Smooth muscle cell of the umbilical artery (primary cell): Measurements from ENCODE around the gene KANSL1L. TPM values are rescaled to one million over a fixed set of nuclear protein-coding genes. Genes with fewer than 3 reads are reported as not detected.

Experiments used
- total RNA-seq: library from RNA; depleted of rRNA; stranded (reverse); fragments of >200 nt; gene quantifications from 2 replicates; pipeline ENCODE4 v1.2.3, GENCODE V29; 2014

KANSL1L gene, protein sequence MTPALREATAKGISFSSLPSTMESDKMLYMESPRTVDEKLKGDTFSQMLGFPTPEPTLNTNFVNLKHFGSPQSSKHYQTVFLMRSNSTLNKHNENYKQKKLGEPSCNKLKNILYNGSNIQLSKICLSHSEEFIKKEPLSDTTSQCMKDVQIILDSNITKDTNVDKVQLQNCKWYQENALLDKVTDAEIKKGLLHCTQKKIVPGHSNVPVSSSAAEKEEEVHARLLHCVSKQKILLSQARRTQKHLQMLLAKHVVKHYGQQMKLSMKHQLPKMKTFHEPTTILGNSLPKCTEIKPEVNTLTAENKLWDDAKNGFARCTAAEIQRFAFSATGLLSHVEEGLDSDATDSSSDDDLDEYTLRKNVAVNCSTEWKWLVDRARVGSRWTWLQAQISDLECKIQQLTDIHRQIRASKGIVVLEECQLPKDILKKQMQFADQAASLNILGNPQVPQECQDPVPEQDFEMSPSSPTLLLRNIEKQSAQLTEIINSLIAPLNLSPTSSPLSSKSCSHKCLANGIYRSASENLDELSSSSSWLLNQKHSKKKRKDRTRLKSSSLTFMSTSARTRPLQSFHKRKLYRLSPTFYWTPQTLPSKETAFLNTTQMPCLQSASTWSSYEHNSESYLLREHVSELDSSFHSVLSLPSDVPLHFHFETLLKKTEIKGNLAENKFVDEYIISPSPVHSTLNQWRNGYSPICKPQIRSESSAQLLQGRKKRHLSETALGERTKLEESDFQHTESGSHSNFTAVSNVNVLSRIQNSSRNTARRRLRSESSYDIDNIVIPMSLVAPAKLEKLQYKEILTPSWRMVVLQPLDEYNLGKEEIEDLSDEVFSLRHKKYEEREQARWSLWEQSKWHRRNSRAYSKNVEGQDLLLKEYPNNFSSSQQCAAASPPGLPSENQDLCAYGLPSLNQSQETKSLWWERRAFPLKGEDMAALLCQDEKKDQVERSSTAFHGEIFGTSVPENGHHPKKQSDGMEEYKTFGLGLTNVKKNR
- 17.3 and 27.6 TPM in 2 replicates for total RNA-seq

GRCh38 chr2:210171309-210172218 lies at the start of gene KANSL1L:
TSS of gene KANSL1L (minus strand) at chr2:210171409. CDS start at chr2:210154582, 16,827 bp downstream.

GRCh38 chr2:210002158-210003157 lies 168.8 kb downstream of the KANSL1L start, which contains the start of gene RPE:
TSS of gene RPE (plus strand) at chr2:210002638. CDS start at chr2:210002662, 24 bp downstream.

Other genes with a start within 250 kb of the KANSL1L start
- 104 and 128 TPM in 2 replicates for gene RPE, start 168.8 kb downstream of the KANSL1L start, total RNA-seq
- gene ACADL, start 54.0 kb upstream of the KANSL1L start, total RNA-seq: 0.05 and 0.59 TPM in 2 replicates
- not detected in 2 replicates for gene MYL1, start 143.8 kb upstream of the KANSL1L start, total RNA-seq